Fibroblast of peridontal ligament (primary cell): Measurements from ENCODE around the gene MPHOSPH9.

Experiments used
- DNase-seq: peaks from one replicate; pipeline ENCODE4 v3.0.0-alpha.2; 2010; ENCODE audit errors: extremely low read depth

Gene MPHOSPH9

GRCh38 chr12:123149088-123149487, 83.9 kb downstream of the MPHOSPH9 start:
- no peak for DNase-seq

GRCh38 chr12:123148655-123149054, 84.3 kb downstream of the MPHOSPH9 start:
- DNase-seq, result no peak

GRCh38 chr12:123148223-123148622, 84.7 kb downstream of the MPHOSPH9 start:
- DNase-seq, result no peak

GRCh38 chr12:123145211-123145610, 87.7 kb downstream of the MPHOSPH9 start:
- no peak for DNase-seq

- no peak for DNase-seq
Measured at GRCh38 chr12:123143736-123144461, 89.0 kb downstream of the MPHOSPH9 start.

- DNase-seq, result no peak
Measured at GRCh38 chr12:123142921-123143735, 89.8 kb downstream of the MPHOSPH9 start.

- no peak for DNase-seq
Measured at GRCh38 chr12:123142518-123142840, 90.5 kb downstream of the MPHOSPH9 start.

GRCh38 chr12:123141615-123142517, 91.1 kb downstream of the MPHOSPH9 start:
- DNase-seq, result peak; percentile 69

GRCh38 chr12:123140676-123141614, 92.0 kb downstream of the MPHOSPH9 start:
- DNase-seq, result no peak

- no peak for DNase-seq
Measured at GRCh38 chr12:123139926-123140675, 92.8 kb downstream of the MPHOSPH9 start.

- DNase-seq, result no peak
Measured at GRCh38 chr12:123135688-123136087, 97.3 kb downstream of the MPHOSPH9 start.

- DNase-seq, result no peak
Measured at GRCh38 chr12:123134826-123135225, 98.1 kb downstream of the MPHOSPH9 start.

- DNase-seq, result no peak
Measured at GRCh38 chr12:123134271-123134671, 98.7 kb downstream of the MPHOSPH9 start.

GRCh38 chr12:123133701-123134100, 99.2 kb downstream of the MPHOSPH9 start:
- no peak for DNase-seq

- DNase-seq, result no peak
Measured at GRCh38 chr12:123132951-123133619, 99.9 kb downstream of the MPHOSPH9 start.

GRCh38 chr12:123131879-123132402, 101.0 kb downstream of the MPHOSPH9 start:
- DNase-seq, result no peak

- DNase-seq, result peak; percentile 53
Measured at GRCh38 chr12:123131291-123131832, 101.6 kb downstream of the MPHOSPH9 start.

- no peak for DNase-seq
Measured at GRCh38 chr12:123129621-123130020, 103.3 kb downstream of the MPHOSPH9 start.

- DNase-seq, result no peak
Measured at GRCh38 chr12:123127182-123127495, 105.8 kb downstream of the MPHOSPH9 start.
